Measurements from ENCODE around the gene CPD.

Gene CPD

GRCh38 chr17:30393491-30393890 is 14.8 kb downstream of the CPD start:
- peak overlapping the region; percentile 17; the same call in 1 of the 2 replicates for H3K27ac ChIP-seq
- TF ChIP-seq, protein P1, sequence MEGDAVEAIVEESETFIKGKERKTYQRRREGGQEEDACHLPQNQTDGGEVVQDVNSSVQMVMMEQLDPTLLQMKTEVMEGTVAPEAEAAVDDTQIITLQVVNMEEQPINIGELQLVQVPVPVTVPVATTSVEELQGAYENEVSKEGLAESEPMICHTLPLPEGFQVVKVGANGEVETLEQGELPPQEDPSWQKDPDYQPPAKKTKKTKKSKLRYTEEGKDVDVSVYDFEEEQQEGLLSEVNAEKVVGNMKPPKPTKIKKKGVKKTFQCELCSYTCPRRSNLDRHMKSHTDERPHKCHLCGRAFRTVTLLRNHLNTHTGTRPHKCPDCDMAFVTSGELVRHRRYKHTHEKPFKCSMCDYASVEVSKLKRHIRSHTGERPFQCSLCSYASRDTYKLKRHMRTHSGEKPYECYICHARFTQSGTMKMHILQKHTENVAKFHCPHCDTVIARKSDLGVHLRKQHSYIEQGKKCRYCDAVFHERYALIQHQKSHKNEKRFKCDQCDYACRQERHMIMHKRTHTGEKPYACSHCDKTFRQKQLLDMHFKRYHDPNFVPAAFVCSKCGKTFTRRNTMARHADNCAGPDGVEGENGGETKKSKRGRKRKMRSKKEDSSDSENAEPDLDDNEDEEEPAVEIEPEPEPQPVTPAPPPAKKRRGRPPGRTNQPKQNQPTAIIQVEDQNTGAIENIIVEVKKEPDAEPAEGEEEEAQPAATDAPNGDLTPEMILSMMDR (conservative IDR thresholded peaks at IDR 0.05): no peak

GRCh38 chr17:30393911-30394867 is 15.5 kb downstream of the CPD start:
- TF ChIP-seq, protein P1 (conservative IDR thresholded peaks at IDR 0.05): no peak

DNA sequence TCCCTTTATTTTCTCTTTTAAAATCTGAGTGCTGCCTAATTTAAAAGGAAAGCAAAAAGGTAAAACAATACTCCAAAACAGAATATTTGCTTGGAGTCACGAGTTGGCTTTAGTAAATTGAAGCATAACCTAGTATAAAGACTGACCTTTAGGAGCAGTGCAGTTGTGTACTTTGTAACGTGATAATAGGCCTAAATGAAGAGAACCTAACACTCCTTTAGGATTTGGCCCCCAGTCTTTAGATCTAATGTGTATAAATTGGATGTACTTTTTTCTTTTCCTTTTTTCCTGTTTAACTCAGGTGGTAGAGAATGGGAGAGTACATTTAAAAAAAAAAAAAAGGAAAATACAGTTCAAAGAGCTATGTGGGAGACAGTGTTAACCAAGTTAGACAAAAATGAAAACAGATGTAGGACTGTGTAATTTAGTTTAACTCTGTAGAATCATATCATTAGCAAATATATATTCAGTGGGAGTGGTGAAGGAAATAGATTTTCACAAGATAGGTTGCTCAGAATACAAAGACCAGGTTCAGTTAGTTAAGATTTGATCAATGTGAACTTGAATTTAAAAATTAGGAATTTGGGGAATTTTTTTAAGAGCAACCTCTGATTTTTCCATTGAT is 16.8 kb downstream of the CPD start:
- H3K27ac ChIP-seq: peak overlapping the region; percentile 59
- TF ChIP-seq, protein P1 (conservative IDR thresholded peaks at IDR 0.05): no peak

More at GRCh38 chr17:30393911-30394867, 15.5 kb downstream of the CPD start:
- peak overlapping the region; percentile 59 for H3K27ac ChIP-seq

DNA sequence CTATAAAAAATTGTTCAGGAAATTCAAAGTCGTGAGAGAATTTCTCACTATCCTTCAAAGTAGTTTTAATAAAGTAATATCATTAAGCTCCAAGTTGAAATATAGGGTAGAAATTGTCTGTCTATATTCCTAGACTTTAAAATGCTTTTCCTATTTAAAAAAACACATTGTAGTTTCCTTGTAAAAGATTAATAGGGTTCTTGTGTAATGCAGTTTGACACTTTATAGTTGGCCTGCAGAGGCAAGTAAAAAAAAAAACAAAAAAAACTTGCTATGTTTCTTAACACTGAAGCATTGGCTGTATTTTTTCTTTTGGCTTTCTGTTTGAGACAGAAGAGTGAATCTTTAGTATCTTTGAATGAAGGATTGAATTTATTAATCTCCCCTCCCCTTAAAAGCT is 17.4 kb downstream of the CPD start:
- TF ChIP-seq, protein P1 (conservative IDR thresholded peaks at IDR 0.05): no peak
- H3K27ac ChIP-seq: peak overlapping the region; percentile 59

- TF ChIP-seq, protein P1 (conservative IDR thresholded peaks at IDR 0.05): no peak
- peak overlapping the region; percentile 59 for H3K27ac ChIP-seq
These were observed 17.9 kb downstream of the CPD start for GRCh38 chr17:30396612-30397011.

DNA sequence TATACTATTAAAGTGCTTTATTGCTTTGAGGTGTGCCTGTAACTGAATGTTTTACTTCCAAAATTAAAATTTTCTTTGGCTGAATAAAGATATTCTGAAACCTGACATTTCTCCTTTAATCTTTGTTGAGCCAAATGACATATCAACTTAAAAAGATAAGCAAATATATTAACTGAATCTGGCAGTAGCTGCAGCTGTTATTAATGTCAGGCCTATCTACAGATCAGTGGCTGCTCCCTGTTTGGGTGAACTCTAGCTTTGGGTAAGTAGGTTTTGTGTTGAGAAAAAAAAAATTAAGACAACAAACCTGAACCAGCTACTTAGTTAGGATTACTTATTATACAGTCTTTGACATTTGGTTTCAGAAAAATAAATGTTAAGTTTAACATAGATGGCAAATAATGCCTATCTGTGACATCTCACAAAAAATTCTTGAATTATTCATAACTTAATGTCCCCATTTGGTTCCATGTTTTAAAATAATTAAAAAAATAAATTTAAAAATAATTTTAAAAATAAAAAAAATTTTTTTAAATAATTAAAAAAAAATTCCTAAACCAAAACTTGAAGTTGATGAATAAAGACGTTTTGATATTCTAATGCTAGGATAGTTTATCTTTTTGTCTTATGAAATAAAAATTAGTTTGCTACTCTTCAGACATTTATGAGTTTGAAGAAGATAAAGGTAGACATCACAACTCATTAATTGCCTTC is 19.8 kb downstream of the CPD start:
- TF ChIP-seq, protein P1 (conservative IDR thresholded peaks at IDR 0.05): no peak
- peak overlapping the region; percentile 20 for H3K27ac ChIP-seq

DNA sequence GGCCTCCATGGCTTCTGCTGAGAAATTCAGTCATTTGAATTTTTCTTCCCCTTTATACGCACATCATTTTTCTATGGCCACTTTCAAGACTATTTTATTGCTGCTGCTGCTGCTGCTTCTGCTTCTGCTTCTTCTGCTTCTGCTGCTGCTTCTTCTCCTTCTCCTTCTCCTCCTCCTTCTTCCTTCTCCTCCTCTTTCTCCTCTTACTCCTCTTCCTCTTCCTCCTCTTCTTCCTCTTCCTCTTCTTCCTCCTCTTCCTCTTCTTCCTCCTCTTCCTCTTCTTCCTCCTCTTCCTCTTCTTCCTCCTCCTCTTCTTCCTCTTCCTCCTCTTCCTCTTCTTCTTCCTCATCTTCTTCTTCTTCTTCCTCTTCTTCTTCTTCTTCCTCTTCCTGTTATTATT is 22.4 kb downstream of the CPD start:
- TF ChIP-seq, protein P1 (conservative IDR thresholded peaks at IDR 0.05): no peak
- H3K27ac ChIP-seq: no peak overlapping the region

Measured in VCaP (cell line).